ENCODE data around the gene DEGS1. TPM values are rescaled to one million over a fixed set of nuclear protein-coding genes. Genes with fewer than 3 reads are reported as not detected.

The DEGS1 gene
- total RNA-seq, 1 experiment from 2014 or later, result 20.0 TPM

GRCh38 chr1:224175617-224176016 is 7.4 kb upstream of the DEGS1 start:
- H3K79me2 ChIP-seq (ENCODE audit: low read depth), result no peaks in the 10 kb centered on the region
- no peaks in the 10 kb centered on the region for H3K27me3 ChIP-seq (ENCODE audit: insufficient read depth, low read depth)
- no peaks in the 10 kb centered on the region; the same call in 1 of the 2 replicates for H3K9me3 ChIP-seq (ENCODE audit: insufficient read depth, low read depth)
- no peak overlapping the region for H2AFZ ChIP-seq
- TF ChIP-seq EZH2 (IDR thresholded peaks at IDR 0.05; ENCODE audit: low read depth), result no peak
- no peak for TF ChIP-seq CTCF (conservative IDR thresholded peaks at IDR 0.05)
- intact Hi-C loops (cut with micrococcal nuclease; ENCODE audit: unreplicated experiment), result no loop called here
- peaks cover 6% of the 10 kb centered on the region; the same call in 1 of the 2 replicates for H3F3A ChIP-seq (ENCODE audit: insufficient read depth, low read depth)
- BruUV-seq (replicated peaks), result no TSS peak
- no peak overlapping the region for H3K27ac ChIP-seq
- H4K20me1 ChIP-seq (ENCODE audit: insufficient read depth), result no peaks in the 10 kb centered on the region
- H3K36me3 ChIP-seq (ENCODE audit: low read depth), result no peaks in the 10 kb centered on the region
- POLR2A ChIA-PET (ENCODE audit: unreplicated experiment), result no interaction called here
- H3K9me2 ChIP-seq (ENCODE audit: insufficient read depth), result no peaks in the 10 kb centered on the region
- H3K4me1 ChIP-seq (replicated peaks; ENCODE audit: insufficient read depth), result 0 out of 2 replicates have a peak, but pooled peaks cover under 1% of the 10 kb centered on the region
- H3K4me3 ChIP-seq, result no peak overlapping the region
- no peak overlapping the region for H3K4me2 ChIP-seq
- CTCF ChIA-PET, result no interaction called here
- DNase-seq, result no peak

- H4K20me1 ChIP-seq (ENCODE audit: insufficient read depth), result no peaks in the 10 kb centered on the region
- POLR2A ChIA-PET (ENCODE audit: unreplicated experiment), result no interaction called here
- TF ChIP-seq EZH2 (IDR thresholded peaks at IDR 0.05; ENCODE audit: low read depth) (no peak), CTCF (conservative IDR thresholded peaks at IDR 0.05) (no peak)
- no peak overlapping the region for H2AFZ ChIP-seq
- CTCF ChIA-PET, result interaction anchor here (0.6 to 0.7 kb wide), 4 partner anchors 11 to 152 kb away, joined by 3 to 6 read pairs (median 4); partner anchors contain the start of gene NVL
- H3K36me3 ChIP-seq (ENCODE audit: low read depth), result no peaks in the 10 kb centered on the region
- no peaks in the 10 kb centered on the region for H3K9me3 ChIP-seq (ENCODE audit: insufficient read depth, low read depth)
- no peaks in the 10 kb centered on the region for H3K9me2 ChIP-seq (ENCODE audit: insufficient read depth)
- no peak overlapping the region for H3K4me3 ChIP-seq
- intact Hi-C loops (cut with micrococcal nuclease; ENCODE audit: unreplicated experiment), result no loop called here
- H3K27me3 ChIP-seq (ENCODE audit: insufficient read depth, low read depth), result no peaks in the 10 kb centered on the region
- H3F3A ChIP-seq (ENCODE audit: insufficient read depth, low read depth), result peaks cover 17% of the 10 kb centered on the region
- no peaks in the 10 kb centered on the region for H3K79me2 ChIP-seq (ENCODE audit: low read depth)
- no peak overlapping the region for H3K4me2 ChIP-seq
- BruUV-seq (replicated peaks), result no TSS peak
- H3K4me1 ChIP-seq (replicated peaks; ENCODE audit: insufficient read depth), result peaks cover 9% of the 10 kb centered on the region
- H3K27ac ChIP-seq, result no peak overlapping the region
- no peak for DNase-seq
These were observed 5.6 kb upstream of the DEGS1 start for GRCh38 chr1:224177356-224177999.

GRCh38 chr1:224178894-224179293 is 4.1 kb upstream of the DEGS1 start:
- TF ChIP-seq CTCF (conservative IDR thresholded peaks at IDR 0.05) (no peak), EZH2 (IDR thresholded peaks at IDR 0.05; ENCODE audit: low read depth) (no peak)
- ChIA-PET POLR2A (ENCODE audit: unreplicated experiment) (no interaction called here), CTCF (interaction anchor here (0.7 kb wide), 1 partner anchor 24 kb away, joined by 4 read pairs; no protein-coding TSS in a partner anchor)
- DNase-seq, result no peak
- Histone ChIP-seq H3K4me1 (replicated peaks; ENCODE audit: insufficient read depth) (peaks cover 9% of the 10 kb centered on the region), H3K27ac (no peak overlapping the region), H4K20me1 (ENCODE audit: insufficient read depth) (no peaks in the 10 kb centered on the region), H3K79me2 (ENCODE audit: low read depth) (peaks cover 2% of the 10 kb centered on the region; the same call in 1 of the 2 replicates), H3K4me2 (no peak overlapping the region), H3K4me3 (no peak overlapping the region), H3F3A (ENCODE audit: insufficient read depth, low read depth) (peaks cover 23% of the 10 kb centered on the region), H3K9me3 (ENCODE audit: insufficient read depth, low read depth) (no peaks in the 10 kb centered on the region), H3K36me3 (ENCODE audit: low read depth) (no peaks in the 10 kb centered on the region), H3K27me3 (ENCODE audit: insufficient read depth, low read depth) (no peaks in the 10 kb centered on the region), H2AFZ (no peak overlapping the region), H3K9me2 (ENCODE audit: insufficient read depth) (no peaks in the 10 kb centered on the region)
- no TSS peak for BruUV-seq (replicated peaks)
- intact Hi-C loops (cut with micrococcal nuclease; ENCODE audit: unreplicated experiment), result no loop called here
